ENCODE measurements around the gene ALDH1B1. TPM values are rescaled to one million over a fixed set of nuclear protein-coding genes. Genes with fewer than 3 reads are reported as not detected.

ALDH1B1 gene
- total and polyA plus RNA-seq, 4 donors, result 38.1 to 336 (median 109) TPM

- DNase-seq, result no peak
- H3K4me1 ChIP-seq (ENCODE audit: control insufficient read depth in 1 of 2, insufficient read depth in 2 of 2, low read length in 2 of 2), result no peaks in the 10 kb centered on the region
- intact Hi-C loops (cut with DNase I), result no loop called here
- no peak overlapping the region for H3K4me3 ChIP-seq (ENCODE audit: low read length in 2 of 2)
- H3K27ac ChIP-seq (ENCODE audit: low read depth in 1 of 2, low read length in 2 of 2), result peak overlapping the region; percentile 84 to 99
- no peaks in the 10 kb centered on the region for H3K27me3 ChIP-seq (ENCODE audit: control insufficient read depth in 1 of 2, insufficient read depth in 2 of 2, low read length in 1 of 2)
- H3K9me3 ChIP-seq (ENCODE audit: control insufficient read depth, low read length), result no peaks in the 10 kb centered on the region
- no peaks in the 10 kb centered on the region for H3K36me3 ChIP-seq (ENCODE audit: control insufficient read depth in 1 of 2, insufficient read depth in 2 of 2, low read length in 1 of 2)
- WGBS, 2 donors, result 2 to 5% methylated on average over 4 of the region's 4 CpGs
- ATAC-seq (ENCODE audit: low FRiP score), result no peak
Measured at GRCh38 chr9:38389313-38389712, 3.2 kb upstream of the ALDH1B1 start.

DNA sequence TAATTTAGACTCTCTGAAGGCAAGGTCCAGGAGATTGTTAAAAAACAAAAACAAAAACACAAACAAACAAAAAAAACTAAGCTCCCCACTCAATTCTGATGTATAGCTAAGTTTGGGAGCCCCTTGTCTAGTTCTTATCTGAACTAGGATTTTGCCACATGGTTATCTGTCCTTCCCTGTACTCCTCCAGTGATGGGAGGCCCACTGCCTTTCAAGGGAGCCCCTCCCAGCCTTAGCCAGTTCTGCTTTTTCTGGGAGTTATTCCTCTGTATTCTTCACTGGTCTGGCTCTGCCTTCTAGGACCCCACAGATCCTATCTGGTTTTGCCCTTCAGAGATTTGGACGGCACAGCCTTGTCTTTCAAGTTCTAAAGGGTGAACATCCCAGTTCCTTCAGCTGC, 2.1 kb upstream of the ALDH1B1 start:
- Histone ChIP-seq H3K27ac (ENCODE audit: low read depth in 1 of 2, low read length in 2 of 2) (peak overlapping the region; percentile 95 to 97), H3K4me3 (ENCODE audit: low read length in 2 of 2) (no peak overlapping the region), H3K4me1 (ENCODE audit: control insufficient read depth in 1 of 2, insufficient read depth in 2 of 2, low read length in 2 of 2) (no peaks in the 10 kb centered on the region), H3K9me3 (ENCODE audit: control insufficient read depth, low read length) (no peaks in the 10 kb centered on the region), H3K36me3 (ENCODE audit: control insufficient read depth in 1 of 2, insufficient read depth in 2 of 2, low read length in 1 of 2) (peaks cover 0 to under 1% of the 10 kb centered on the region in 2 donors), H3K27me3 (ENCODE audit: control insufficient read depth in 1 of 2, insufficient read depth in 2 of 2, low read length in 1 of 2) (no peaks in the 10 kb centered on the region)
- intact Hi-C loops (cut with DNase I), result loop anchor here (10.0 kb wide), 3 partner anchors 436 to 906 kb away; partner anchors contain the start of genes POLR1E (in 1 of the 2) and SLC25A51 (in 1 of the 2)
- WGBS, 2 donors, result 88 to 94% methylated on average over 1 of the region's 1 CpG
- DNase-seq, result peak in 1 of 2 donors; percentile 38
- ATAC-seq (ENCODE audit: low FRiP score), result no peak

DNA sequence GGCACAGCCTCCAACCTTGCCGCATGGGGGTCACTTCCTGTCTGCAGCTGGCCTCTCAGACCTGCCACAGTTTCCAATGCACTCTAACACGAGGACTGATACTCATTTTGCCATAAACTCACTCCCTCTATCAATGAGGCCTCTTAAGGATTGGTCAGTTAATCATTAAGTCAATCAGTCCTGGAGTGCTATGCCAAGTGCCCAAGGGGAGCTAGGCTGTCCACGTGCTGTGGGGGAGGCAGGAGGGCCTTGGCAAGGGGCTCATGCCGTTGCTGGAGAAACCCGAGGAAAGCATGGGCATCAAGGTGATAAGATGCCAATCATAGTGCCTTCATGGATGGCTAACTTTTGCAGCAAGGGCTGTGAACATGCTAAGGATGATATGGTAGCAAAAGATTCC, 1.7 kb upstream of the ALDH1B1 start:
- peak overlapping the region; percentile 95 to 97 for H3K27ac ChIP-seq (ENCODE audit: low read depth in 1 of 2, low read length in 2 of 2)
- no peak for DNase-seq
- H3K36me3 ChIP-seq (ENCODE audit: control insufficient read depth in 1 of 2, insufficient read depth in 2 of 2, low read length in 1 of 2), result peaks cover 0 to 5% of the 10 kb centered on the region in 2 donors
- no peaks in the 10 kb centered on the region for H3K4me1 ChIP-seq (ENCODE audit: control insufficient read depth in 1 of 2, insufficient read depth in 2 of 2, low read length in 2 of 2)
- no peak for ATAC-seq (ENCODE audit: low FRiP score)
- intact Hi-C loops (cut with DNase I), result loop anchor here (10.0 kb wide), 3 partner anchors 436 to 906 kb away; partner anchors contain the start of genes POLR1E (in 1 of the 2) and SLC25A51 (in 1 of the 2)
- H3K4me3 ChIP-seq (ENCODE audit: low read length in 2 of 2), result no peak overlapping the region
- H3K9me3 ChIP-seq (ENCODE audit: control insufficient read depth, low read length), result peaks cover 1% of the 10 kb centered on the region
- 48 to 68% methylated on average over 5 of the region's 5 CpGs for WGBS, 2 donors
- H3K27me3 ChIP-seq (ENCODE audit: control insufficient read depth in 1 of 2, insufficient read depth in 2 of 2, low read length in 1 of 2), result no peaks in the 10 kb centered on the region

DNA sequence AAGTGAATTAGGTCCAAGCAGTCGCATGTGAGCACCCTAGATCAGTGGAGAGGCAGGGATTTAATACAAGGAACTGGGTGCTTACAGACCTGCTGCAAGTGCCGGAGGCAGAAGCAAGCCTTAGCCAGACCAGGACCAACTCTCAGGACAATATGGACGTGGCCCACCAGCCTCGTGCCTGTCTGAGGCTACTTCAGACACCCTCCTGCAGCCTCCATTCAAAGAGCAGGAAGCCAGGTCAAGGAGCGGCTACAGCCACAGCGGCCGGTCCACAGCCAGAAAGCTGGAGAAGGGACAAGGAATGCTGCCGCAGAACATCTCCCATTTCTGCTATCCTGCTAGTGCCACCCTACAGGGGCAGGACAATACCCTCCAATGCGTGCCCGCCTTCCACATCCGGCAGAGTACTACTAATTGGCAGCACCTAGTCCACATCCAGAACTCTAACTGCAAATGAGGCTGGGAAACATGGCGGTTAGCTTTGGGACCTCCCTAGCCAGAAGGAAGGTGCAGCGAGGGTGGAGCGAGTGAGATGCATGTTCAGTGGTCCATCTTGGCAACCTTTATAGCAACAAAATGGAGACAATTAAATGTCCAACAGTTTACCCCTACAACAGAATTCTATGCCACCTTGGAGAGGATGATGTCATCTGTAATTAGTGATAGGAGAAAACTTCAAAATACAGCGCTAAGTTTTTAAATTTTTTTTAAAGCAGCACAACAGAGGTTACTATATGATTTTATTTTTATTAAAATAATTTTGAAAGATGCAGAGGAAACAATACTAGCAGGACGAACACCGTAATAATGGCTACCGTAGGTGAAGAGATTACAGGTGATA, 1.0 kb upstream of the ALDH1B1 start:
- no peak for ATAC-seq (ENCODE audit: low FRiP score)
- H3K27ac ChIP-seq (ENCODE audit: low read depth in 1 of 2, low read length in 2 of 2), result peak overlapping the region; percentile 95 to 97
- H3K9me3 ChIP-seq (ENCODE audit: control insufficient read depth, low read length), result peaks cover 1% of the 10 kb centered on the region
- H3K36me3 ChIP-seq (ENCODE audit: control insufficient read depth in 1 of 2, insufficient read depth in 2 of 2, low read length in 1 of 2), result peaks cover 0 to 11% of the 10 kb centered on the region in 2 donors
- intact Hi-C loops (cut with DNase I), result loop anchor here (10.0 kb wide), 3 partner anchors 437 to 907 kb away; partner anchors contain the start of genes POLR1E (in 1 of the 2) and SLC25A51 (in 1 of the 2)
- H3K4me3 ChIP-seq (ENCODE audit: low read length in 2 of 2), result no peak overlapping the region
- H3K4me1 ChIP-seq (ENCODE audit: control insufficient read depth in 1 of 2, insufficient read depth in 2 of 2, low read length in 2 of 2), result no peaks in the 10 kb centered on the region
- 90 to 91% methylated on average over 18 of the region's 18 CpGs for WGBS, 2 donors
- peak in 1 of 2 donors; percentile 61 for DNase-seq
- no peaks in the 10 kb centered on the region for H3K27me3 ChIP-seq (ENCODE audit: control insufficient read depth in 1 of 2, insufficient read depth in 2 of 2, low read length in 1 of 2)

GRCh38 chr9:38393128-38393796, 760 bp downstream of the ALDH1B1 start:
- DNase-seq, result peak in 1 of 2 donors; percentile 63
- WGBS, 2 donors, result 3 to 4% methylated on average over 9 of the region's 9 CpGs
- intact Hi-C loops (cut with DNase I), result loop anchor here (10.0 kb wide), 3 partner anchors 438 to 908 kb away; partner anchors contain the start of genes POLR1E (in 1 of the 2) and SLC25A51 (in 1 of the 2)
- H3K27me3 ChIP-seq (ENCODE audit: control insufficient read depth in 1 of 2, insufficient read depth in 2 of 2, low read length in 1 of 2), result no peaks in the 10 kb centered on the region
- peak overlapping the region; percentile 87 to 88 for H3K27ac ChIP-seq (ENCODE audit: low read depth in 1 of 2, low read length in 2 of 2)
- H3K36me3 ChIP-seq (ENCODE audit: control insufficient read depth in 1 of 2, insufficient read depth in 2 of 2, low read length in 1 of 2), result peaks cover 0 to 18% of the 10 kb centered on the region in 2 donors
- H3K4me3 ChIP-seq (ENCODE audit: low read length in 2 of 2), result peak overlapping the region; percentile 56 to 67
- peaks cover 3% of the 10 kb centered on the region for H3K9me3 ChIP-seq (ENCODE audit: control insufficient read depth, low read length)
- no peak for ATAC-seq (ENCODE audit: low FRiP score)
- H3K4me1 ChIP-seq (ENCODE audit: control insufficient read depth in 1 of 2, insufficient read depth in 2 of 2, low read length in 2 of 2), result no peaks in the 10 kb centered on the region

- WGBS, 2 donors, result 77 to 81% methylated on average over 9 of the region's 9 CpGs
- no peaks in the 10 kb centered on the region for H3K4me1 ChIP-seq (ENCODE audit: control insufficient read depth in 1 of 2, insufficient read depth in 2 of 2, low read length in 2 of 2)
- intact Hi-C loops (cut with DNase I), result loop anchor here (10.0 kb wide), 3 partner anchors 440 to 910 kb away; partner anchors contain the start of genes POLR1E (in 1 of the 2) and SLC25A51 (in 1 of the 2)
Measured at GRCh38 chr9:38394416-38394815, 1.9 kb downstream of the ALDH1B1 start.

GRCh38 chr9:38395653-38396370, 3.3 kb downstream of the ALDH1B1 start:
- H3K27ac ChIP-seq (ENCODE audit: low read depth in 1 of 2, low read length in 2 of 2), result peak overlapping the region in 1 of 2 donors; percentile 22
- intact Hi-C loops (cut with DNase I), result loop anchor here (5.0 to 10.0 kb wide), 4 partner anchors 329 to 911 kb away; partner anchors contain the start of genes POLR1E (in 1 of the 2), SHB (in 1 of the 2) and SLC25A51 (in 1 of the 2)

More at GRCh38 chr9:38394416-38394815, 1.9 kb downstream of the ALDH1B1 start:
- DNase-seq (peak in 1 of 2 donors; percentile 67), ATAC-seq (ENCODE audit: low FRiP score) (no peak)
- Histone ChIP-seq H3K4me3 (ENCODE audit: low read length in 2 of 2) (no peak overlapping the region), H3K36me3 (ENCODE audit: control insufficient read depth in 1 of 2, insufficient read depth in 2 of 2, low read length in 1 of 2) (peaks cover 0 to 18% of the 10 kb centered on the region in 2 donors), H3K9me3 (ENCODE audit: control insufficient read depth, low read length) (peaks cover 3% of the 10 kb centered on the region), H3K27ac (ENCODE audit: low read depth in 1 of 2, low read length in 2 of 2) (peak overlapping the region; percentile 18 to 44), H3K27me3 (ENCODE audit: control insufficient read depth in 1 of 2, insufficient read depth in 2 of 2, low read length in 1 of 2) (no peaks in the 10 kb centered on the region)

GRCh38 chr9:38396371-38396671, 3.8 kb downstream of the ALDH1B1 start:
- intact Hi-C loops (cut with DNase I), result loop anchor here (5.0 to 10.0 kb wide), 4 partner anchors 329 to 912 kb away; partner anchors contain the start of genes POLR1E (in 1 of the 2), SHB (in 1 of the 2) and SLC25A51 (in 1 of the 2)
- Histone ChIP-seq H3K9me3 (ENCODE audit: control insufficient read depth, low read length) (peaks cover 3% of the 10 kb centered on the region), H3K36me3 (ENCODE audit: control insufficient read depth in 1 of 2, insufficient read depth in 2 of 2, low read length in 1 of 2) (peaks cover 0 to 18% of the 10 kb centered on the region in 2 donors), H3K4me3 (ENCODE audit: low read length in 2 of 2) (no peak overlapping the region), H3K27me3 (ENCODE audit: control insufficient read depth in 1 of 2, insufficient read depth in 2 of 2, low read length in 1 of 2) (no peaks in the 10 kb centered on the region), H3K27ac (ENCODE audit: low read depth in 1 of 2, low read length in 2 of 2) (no peak overlapping the region), H3K4me1 (ENCODE audit: control insufficient read depth in 1 of 2, insufficient read depth in 2 of 2, low read length in 2 of 2) (no peaks in the 10 kb centered on the region)
- 87 to 88% methylated on average over 10 of the region's 10 CpGs for WGBS, 2 donors
- ATAC-seq (ENCODE audit: low FRiP score) (no peak), DNase-seq (no peak)

More at GRCh38 chr9:38395653-38396370, 3.3 kb downstream of the ALDH1B1 start:
- DNase-seq, result peak; percentile 38 to 63
- no peak overlapping the region for H3K4me3 ChIP-seq (ENCODE audit: low read length in 2 of 2)
- no peaks in the 10 kb centered on the region for H3K4me1 ChIP-seq (ENCODE audit: control insufficient read depth in 1 of 2, insufficient read depth in 2 of 2, low read length in 2 of 2)
- 94 to 96% methylated on average over 30 of the region's 30 CpGs for WGBS, 2 donors
- H3K27me3 ChIP-seq (ENCODE audit: control insufficient read depth in 1 of 2, insufficient read depth in 2 of 2, low read length in 1 of 2), result no peaks in the 10 kb centered on the region
- peaks cover 0 to 18% of the 10 kb centered on the region in 2 donors for H3K36me3 ChIP-seq (ENCODE audit: control insufficient read depth in 1 of 2, insufficient read depth in 2 of 2, low read length in 1 of 2)
- peaks cover 3% of the 10 kb centered on the region for H3K9me3 ChIP-seq (ENCODE audit: control insufficient read depth, low read length)
- no peak for ATAC-seq (ENCODE audit: low FRiP score)
